ENCODE results near the gene CES2.

Gene CES2

GRCh38 chr16:66961065-66961744 is 25.9 kb downstream of the CES2 start, which contains the start of gene CES3:
Gene CES3, plus strand, starts transcription at chr16:66961266. Its CDS starts 42 bp downstream, at chr16:66961308.
- no peak within 1 kb of the TSS for H3K4me3 ChIP-seq (ENCODE audit: low read length)
- DNase-seq (ENCODE audit: low read depth): peak; percentile 71
- peak; percentile 80 for TF ChIP-seq CTCF (IDR thresholded peaks at IDR 0.05; ENCODE audit: insufficient read depth, low read depth, low read length, missing control alignments)

GRCh38 chr16:66961914-66962313 is 26.6 kb downstream of the CES2 start:
- no peak for TF ChIP-seq CTCF (IDR thresholded peaks at IDR 0.05; ENCODE audit: insufficient read depth, low read depth, low read length, missing control alignments)
- no peak for DNase-seq (ENCODE audit: low read depth)
- H3K4me3 ChIP-seq (ENCODE audit: low read length): no peak overlapping the region

DNA sequence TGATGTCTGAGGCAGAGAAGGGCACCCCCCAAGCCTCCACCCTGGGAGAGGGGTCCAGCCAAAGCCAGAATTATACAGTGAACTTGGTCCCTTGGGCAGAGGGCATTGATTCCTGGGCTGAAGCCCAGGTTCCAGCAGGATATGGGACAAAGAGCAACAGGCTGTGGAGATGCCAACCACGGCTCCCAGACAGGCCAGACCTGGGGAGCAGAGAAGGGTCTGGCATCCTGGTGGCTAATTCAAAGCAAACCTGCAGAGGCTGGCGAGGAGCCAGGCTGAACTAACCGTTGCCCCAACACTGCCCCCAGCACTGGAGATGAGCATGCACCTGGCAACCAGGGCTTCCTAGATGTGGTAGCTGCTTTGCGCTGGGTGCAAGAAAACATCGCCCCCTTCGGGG is 28.7 kb downstream of the CES2 start:
- no peak overlapping the region for H3K4me3 ChIP-seq (ENCODE audit: low read length)
- TF ChIP-seq CTCF (IDR thresholded peaks at IDR 0.05; ENCODE audit: insufficient read depth, low read depth, low read length, missing control alignments): no peak
- no peak for DNase-seq (ENCODE audit: low read depth)

GRCh38 chr16:66968847-66969246 is 33.5 kb downstream of the CES2 start:
- DNase-seq (ENCODE audit: low read depth): no peak
- TF ChIP-seq CTCF (IDR thresholded peaks at IDR 0.05; ENCODE audit: insufficient read depth, low read depth, low read length, missing control alignments): no peak
- H3K4me3 ChIP-seq (ENCODE audit: low read length): no peak overlapping the region

GRCh38 chr16:66970775-66971720 is 35.7 kb downstream of the CES2 start:
- DNase-seq (ENCODE audit: low read depth): peak; percentile 43
- no peak for TF ChIP-seq CTCF (IDR thresholded peaks at IDR 0.05; ENCODE audit: insufficient read depth, low read depth, low read length, missing control alignments)

GRCh38 chr16:66972983-66973382 is 37.7 kb downstream of the CES2 start:
- no peak for TF ChIP-seq CTCF (IDR thresholded peaks at IDR 0.05; ENCODE audit: insufficient read depth, low read depth, low read length, missing control alignments)
- no peak for DNase-seq (ENCODE audit: low read depth)
- no peak overlapping the region for H3K4me3 ChIP-seq (ENCODE audit: low read length)

More at GRCh38 chr16:66970775-66971720, 35.7 kb downstream of the CES2 start:
- no peak overlapping the region for H3K4me3 ChIP-seq (ENCODE audit: low read length)
